Uterus (tissue), 2 donors: ENCODE results near the gene NDEL1.

Experiments
- CTCF ChIP-seq, 4 experiments: fragments of 200-600 bp in 2 of 4; fragments of 450-650 bp in 2 of 4; sonication (generic) in 2 of 4; IDR thresholded peaks; one replicate each; pipeline ENCODE4 v1.5.1; 2016 to 2019; ENCODE audit warnings: antibody characterized with exemption in 4 of 4, mild to moderate bottlenecking in 2 of 4, moderate library complexity in 1 of 4
- POLR2A ChIP-seq, 2 donors: fragments of 450-650 bp; IDR thresholded peaks; one replicate each; pipeline ENCODE4 v1.6.1; 2016; ENCODE audit warnings: antibody characterized with exemption in 2 of 2, mild to moderate bottlenecking in 1 of 2, moderate library complexity in 1 of 2

- TF ChIP-seq POLR2A (IDR thresholded peaks at IDR 0.05) (no peak), CTCF (IDR thresholded peaks at IDR 0.05) (no peak)
These were observed 34.6 kb upstream of the NDEL1 start for GRCh38 chr17:8401107-8401506.
